B cell (primary cell): ENCODE measurements around the gene UGDH. TPM values are rescaled to one million over a fixed set of nuclear protein-coding genes. Genes with fewer than 3 reads are reported as not detected.

Source experiments
- ATAC-seq: fragments of 200-7000 bp; cut with Tn5 transposase; one replicate; pipeline ENCODE4 v1.10.0; 2021; ENCODE audit warnings: low read depth, mild to moderate bottlenecking, moderate number of reproducible peaks, moderate library complexity
- CTCF ChIA-PET: fragments of 350-600 bp; sonication (Branson Sonifier 250); formaldehyde crosslinking; loops from one replicate; lab custom pipeline; 2021; ENCODE audit warnings: antibody characterized with exemption, inconsistent platforms; lab: Charles Lee
- POLR2A ChIA-PET: fragments of 350-600 bp; sonication (Branson Sonifier 250); formaldehyde crosslinking; loops from one replicate; lab custom pipeline; 2021; ENCODE audit warnings: antibody characterized with exemption; lab: Charles Lee
- DNase-seq: peaks from one replicate; pipeline ENCODE4 v3.0.0; 2013
- H2AFZ ChIP-seq: 2 replicates; pipeline ENCODE4 v1.6.1; 2012; ENCODE audit warnings: mild to moderate bottlenecking, low read depth, low read length; ENCODE audit not compliant: insufficient read depth, poor library complexity, severe bottlenecking
- H3K27ac ChIP-seq, 2 donors: 1 replicate in 1 of 2; 2 replicates in 1 of 2; pipeline ENCODE4 v1.5.1; 2012 to 2013; ENCODE audit warnings: low read length in 2 of 2, mild to moderate bottlenecking in 2 of 2, moderate library complexity in 1 of 2
- H3K27me3 ChIP-seq, 4 experiments: fragments of 200-600 bp in 1 of 4; sonication (generic) in 1 of 4; replicated peaks in 1 of 4; 1 replicate in 2 of 4; 2 replicates in 2 of 4; pipeline versions ENCODE4 v1.6.1 to v1.7.0; 2013 to 2016; ENCODE audit warnings: low read length in 3 of 4, mild to moderate bottlenecking in 2 of 4, mixed read lengths in 1 of 4, moderate library complexity in 1 of 4; ENCODE audit not compliant: insufficient read depth in 4 of 4, control insufficient read depth in 3 of 4; ENCODE audit errors: control extremely low read depth in 1 of 4
- H3K36me3 ChIP-seq, 2 experiments: replicated peaks in 1 of 2; 1 replicate in 1 of 2; 2 replicates in 1 of 2; pipeline versions ENCODE4 v1.6.1 to v1.7.1; 2013; ENCODE audit warnings: low read length in 1 of 2; ENCODE audit not compliant: insufficient read depth in 2 of 2, control insufficient read depth in 1 of 2; ENCODE audit errors: control extremely low read depth in 1 of 2, extremely low read depth in 1 of 2
- H3K4me1 ChIP-seq, 2 donors: fragments of 200-600 bp in 1 of 2; sonication (generic) in 1 of 2; 1 replicate in 1 of 2; 2 replicates in 1 of 2; pipeline versions ENCODE4 v1.5.1 to v1.6.1; 2013 to 2017; ENCODE audit warnings: low read length in 2 of 2; ENCODE audit not compliant: control insufficient read depth in 2 of 2, insufficient read depth in 2 of 2
- H3K4me2 ChIP-seq: replicated peaks from 2 replicates; pipeline ENCODE3; 2012; ENCODE audit warnings: mild to moderate bottlenecking, low read depth, low read length; ENCODE audit not compliant: poor library complexity, severe bottlenecking
- H3K4me3 ChIP-seq, 5 experiments: fragments of 200-600 bp in 1 of 5; sonication (generic) in 1 of 5; 1 replicate in 3 of 5; 2 replicates in 2 of 5; pipeline versions ENCODE4 v1.5.1 to v1.7.0; 2011 to 2016; ENCODE audit warnings: low read length in 4 of 5, mild to moderate bottlenecking in 4 of 5, low read depth in 2 of 5, control low read depth in 1 of 5, moderate library complexity in 1 of 5; ENCODE audit not compliant: insufficient read depth in 1 of 5; ENCODE audit errors: control extremely low read depth in 1 of 5, extremely low read depth in 1 of 5
- H3K79me2 ChIP-seq: fragments of 200-600 bp; sonication (generic); one replicate; pipeline ENCODE4 v1.6.0; 2016; ENCODE audit warnings: low read length; ENCODE audit not compliant: control insufficient read depth, insufficient read depth
- H3K9ac ChIP-seq: fragments of 200-600 bp; sonication (generic); 2 replicates; pipeline ENCODE4 v1.6.1; 2017; ENCODE audit warnings: mild to moderate bottlenecking, low read length, moderate library complexity
- H3K9me3 ChIP-seq, 3 donors: one replicate each; pipeline versions ENCODE4 v1.6.1 to v1.7.1; 2013; ENCODE audit warnings: low read length in 2 of 3; ENCODE audit not compliant: control insufficient read depth in 2 of 3, insufficient read depth in 1 of 3; ENCODE audit errors: control extremely low read depth in 1 of 3
- H4K20me1 ChIP-seq: 2 replicates; pipeline ENCODE4 v1.6.0; 2012; ENCODE audit warnings: mild to moderate bottlenecking, low read length; ENCODE audit not compliant: insufficient read depth, control insufficient read depth, poor library complexity, severe bottlenecking
- H3K27ac Mint-ChIP-seq: one replicate; pipeline ENCODE4 v1.8.0; 2021; ENCODE audit warnings: mixed read lengths
- H3K27me3 Mint-ChIP-seq: one replicate; pipeline ENCODE4 v1.8.0; 2021; ENCODE audit warnings: mixed read lengths
- H3K4me1 Mint-ChIP-seq: one replicate; pipeline ENCODE4 v1.8.0; 2021; ENCODE audit warnings: mixed read lengths
- H3K4me3 Mint-ChIP-seq: one replicate; pipeline ENCODE4 v1.8.0; 2021; ENCODE audit warnings: mixed read lengths
- H3K9me3 Mint-ChIP-seq: one replicate; pipeline ENCODE4 v1.8.0; 2022; ENCODE audit warnings: mixed read lengths; ENCODE audit not compliant: insufficient read depth
- CTCF ChIP-seq: fragments of 200-600 bp; IDR thresholded peaks from one replicate; pipeline ENCODE4 v1.8.0; 2022; ENCODE audit warnings: antibody characterized with exemption, mild to moderate bottlenecking
- EZH2 ChIP-seq: IDR thresholded peaks from 2 replicates; pipeline ENCODE4 v1.6.1; 2012; ENCODE audit warnings: borderline replicate concordance, low read depth, mild to moderate bottlenecking, moderate library complexity, low read length; ENCODE audit not compliant: insufficient read depth, poor library complexity, severe bottlenecking
- WGBS: methylation state at CpG from one replicate; pipeline ENCODE4 v1.1.5; 2013; ENCODE audit warnings: missing lambda C conversion rate; ENCODE audit not compliant: insufficient coverage; 5-methylcytosine and 5-hydroxymethylcytosine counted together
- intact Hi-C: fragments of 100-400 bp; cut with micrococcal nuclease; formaldehyde crosslinking; loops from one replicate; pipeline ENCODE4 v1.10.0; 2022
- polyA plus RNA-seq: library from polyadenylated mRNA; depleted of rRNA; stranded (reverse); fragments of >200 nt; gene quantifications from 2 replicates; pipeline ENCODE4 v1.2.3, GENCODE V29; 2012
- total RNA-seq, 2 donors: library from RNA; stranded (reverse); fragments of 120-200 nt in 1 of 2; gene quantifications; 1 replicate in 1 of 2; 2 replicates in 1 of 2; pipeline versions ENCODE4 v1.2.3 to v1.2.4, GENCODE V29; 2013 to 2022

Gene UGDH
- total and polyA plus RNA-seq, 2 donors (not counting 1 experiment from before 2014, with no cell fraction given) = 3.5 to 25.4 TPM

GRCh38 chr4:39521253-39521919 lies 5.9 kb downstream of the UGDH start:
- H3K4me1 ChIP-seq = peaks cover 3 to 6% of the 10 kb centered on the region in 2 donors
- no peak overlapping the region for H3K4me2 ChIP-seq
- no peak for ATAC-seq
- no peak overlapping the region for H3K4me3 Mint-ChIP-seq
- H2AFZ ChIP-seq = no peak overlapping the region
- no peaks in the 10 kb centered on the region for H3K9me3 ChIP-seq
- peaks cover 0 to 7% of the 10 kb centered on the region in 2 experiments for H3K36me3 ChIP-seq
- POLR2A ChIA-PET = no interaction called here
- no peak for TF ChIP-seq CTCF
- no peak for TF ChIP-seq EZH2
- H4K20me1 ChIP-seq = no peaks in the 10 kb centered on the region
- CTCF ChIA-PET = interaction anchor here (0.6 to 0.9 kb wide), 2 partner anchors 52 to 804 kb away, joined by 3 to 4 read pairs; no protein-coding TSS in a partner anchor
- peaks cover 10% of the 10 kb centered on the region for H3K4me1 Mint-ChIP-seq
- intact Hi-C loops = no loop called here
- H3K27me3 ChIP-seq = no peaks in the 10 kb centered on the region
- no CpG with 5 or more reads among the region's 5 CpGs for WGBS
- peaks cover 42% of the 10 kb centered on the region for H3K79me2 ChIP-seq
- H3K27me3 Mint-ChIP-seq = no peaks in the 10 kb centered on the region
- H3K4me3 ChIP-seq = no peak overlapping the region
- no peak overlapping the region for H3K27ac ChIP-seq
- DNase-seq = no peak
- no peaks in the 10 kb centered on the region for H3K9me3 Mint-ChIP-seq
- H3K27ac Mint-ChIP-seq = no peak overlapping the region
- no peak overlapping the region for H3K9ac ChIP-seq

- Histone ChIP-seq H3K27ac (no peak overlapping the region), H2AFZ (no peak overlapping the region), H3K4me1 (no peaks in the 10 kb centered on the region), H3K4me3 (no peak overlapping the region), H3K36me3 (peaks cover 0 to 7% of the 10 kb centered on the region in 2 experiments), H3K9me3 (no peaks in the 10 kb centered on the region), H4K20me1 (no peaks in the 10 kb centered on the region), H3K9ac (no peak overlapping the region), H3K79me2 (peaks cover 14% of the 10 kb centered on the region), H3K4me2 (no peak overlapping the region), H3K27me3 (no peaks in the 10 kb centered on the region)
- TF ChIP-seq CTCF = no peak
- TF ChIP-seq EZH2 = no peak
- no peak for DNase-seq
- ATAC-seq = no peak
- POLR2A ChIA-PET = no interaction called here
- CTCF ChIA-PET = no interaction called here
- H3K4me3 Mint-ChIP-seq = no peak overlapping the region
- H3K27me3 Mint-ChIP-seq = no peaks in the 10 kb centered on the region
- no peaks in the 10 kb centered on the region for H3K9me3 Mint-ChIP-seq
- H3K27ac Mint-ChIP-seq = no peak overlapping the region
- intact Hi-C loops = no loop called here
- no peaks in the 10 kb centered on the region for H3K4me1 Mint-ChIP-seq
- 93% methylated on average over 5 of the region's 6 CpGs for WGBS
Observed at GRCh38 chr4:39518484-39518883, 8.8 kb downstream of the UGDH start.
